B cell (primary cell): ENCODE results near the gene DRC7. TPM values are rescaled to one million over a fixed set of nuclear protein-coding genes. Genes with fewer than 3 reads are reported as not detected.
"Not testable (repeated sequence)": the region's sequence is repeated elsewhere in the genome, so short reads cannot be mapped to it uniquely, and the experiment has no call there.

Source experiments
- ATAC-seq: fragments of 200-7000 bp; cut with Tn5 transposase; one replicate; pipeline ENCODE4 v1.10.0; 2021; ENCODE audit warnings: low read depth, mild to moderate bottlenecking, moderate number of reproducible peaks, moderate library complexity
- CTCF ChIA-PET: fragments of 350-600 bp; sonication (Branson Sonifier 250); formaldehyde crosslinking; loops from one replicate; lab custom pipeline; 2021; ENCODE audit warnings: antibody characterized with exemption, inconsistent platforms; lab: Charles Lee
- POLR2A ChIA-PET: fragments of 350-600 bp; sonication (Branson Sonifier 250); formaldehyde crosslinking; loops from one replicate; lab custom pipeline; 2021; ENCODE audit warnings: antibody characterized with exemption; lab: Charles Lee
- DNase-seq: peaks from one replicate; pipeline ENCODE4 v3.0.0; 2013
- H2AFZ ChIP-seq: 2 replicates; pipeline ENCODE4 v1.6.1; 2012; ENCODE audit warnings: mild to moderate bottlenecking, low read depth, low read length; ENCODE audit not compliant: insufficient read depth, poor library complexity, severe bottlenecking
- H3K27ac ChIP-seq, 2 donors: 1 replicate in 1 of 2; 2 replicates in 1 of 2; pipeline ENCODE4 v1.5.1; 2012 to 2013; ENCODE audit warnings: low read length in 2 of 2, mild to moderate bottlenecking in 2 of 2, moderate library complexity in 1 of 2
- H3K27me3 ChIP-seq, 4 experiments: fragments of 200-600 bp in 1 of 4; sonication (generic) in 1 of 4; replicated peaks in 1 of 4; 1 replicate in 2 of 4; 2 replicates in 2 of 4; pipeline versions ENCODE4 v1.6.1 to v1.7.0; 2013 to 2016; ENCODE audit warnings: low read length in 3 of 4, mild to moderate bottlenecking in 2 of 4, mixed read lengths in 1 of 4, moderate library complexity in 1 of 4; ENCODE audit not compliant: insufficient read depth in 4 of 4, control insufficient read depth in 3 of 4; ENCODE audit errors: control extremely low read depth in 1 of 4
- H3K36me3 ChIP-seq, 2 experiments: replicated peaks in 1 of 2; 1 replicate in 1 of 2; 2 replicates in 1 of 2; pipeline versions ENCODE4 v1.6.1 to v1.7.1; 2013; ENCODE audit warnings: low read length in 1 of 2; ENCODE audit not compliant: insufficient read depth in 2 of 2, control insufficient read depth in 1 of 2; ENCODE audit errors: control extremely low read depth in 1 of 2, extremely low read depth in 1 of 2
- H3K4me1 ChIP-seq, 2 donors: fragments of 200-600 bp in 1 of 2; sonication (generic) in 1 of 2; 1 replicate in 1 of 2; 2 replicates in 1 of 2; pipeline versions ENCODE4 v1.5.1 to v1.6.1; 2013 to 2017; ENCODE audit warnings: low read length in 2 of 2; ENCODE audit not compliant: control insufficient read depth in 2 of 2, insufficient read depth in 2 of 2
- H3K4me2 ChIP-seq: replicated peaks from 2 replicates; pipeline ENCODE3; 2012; ENCODE audit warnings: mild to moderate bottlenecking, low read depth, low read length; ENCODE audit not compliant: poor library complexity, severe bottlenecking
- H3K4me3 ChIP-seq, 5 experiments: fragments of 200-600 bp in 1 of 5; sonication (generic) in 1 of 5; 1 replicate in 3 of 5; 2 replicates in 2 of 5; pipeline versions ENCODE4 v1.5.1 to v1.7.0; 2011 to 2016; ENCODE audit warnings: low read length in 4 of 5, mild to moderate bottlenecking in 4 of 5, low read depth in 2 of 5, control low read depth in 1 of 5, moderate library complexity in 1 of 5; ENCODE audit not compliant: insufficient read depth in 1 of 5; ENCODE audit errors: control extremely low read depth in 1 of 5, extremely low read depth in 1 of 5
- H3K79me2 ChIP-seq: fragments of 200-600 bp; sonication (generic); one replicate; pipeline ENCODE4 v1.6.0; 2016; ENCODE audit warnings: low read length; ENCODE audit not compliant: control insufficient read depth, insufficient read depth
- H3K9ac ChIP-seq: fragments of 200-600 bp; sonication (generic); 2 replicates; pipeline ENCODE4 v1.6.1; 2017; ENCODE audit warnings: mild to moderate bottlenecking, low read length, moderate library complexity
- H3K9me3 ChIP-seq, 3 donors: one replicate each; pipeline versions ENCODE4 v1.6.1 to v1.7.1; 2013; ENCODE audit warnings: low read length in 2 of 3; ENCODE audit not compliant: control insufficient read depth in 2 of 3, insufficient read depth in 1 of 3; ENCODE audit errors: control extremely low read depth in 1 of 3
- H4K20me1 ChIP-seq: 2 replicates; pipeline ENCODE4 v1.6.0; 2012; ENCODE audit warnings: mild to moderate bottlenecking, low read length; ENCODE audit not compliant: insufficient read depth, control insufficient read depth, poor library complexity, severe bottlenecking
- H3K27ac Mint-ChIP-seq: one replicate; pipeline ENCODE4 v1.8.0; 2021; ENCODE audit warnings: mixed read lengths
- H3K27me3 Mint-ChIP-seq: one replicate; pipeline ENCODE4 v1.8.0; 2021; ENCODE audit warnings: mixed read lengths
- H3K4me1 Mint-ChIP-seq: one replicate; pipeline ENCODE4 v1.8.0; 2021; ENCODE audit warnings: mixed read lengths
- H3K4me3 Mint-ChIP-seq: one replicate; pipeline ENCODE4 v1.8.0; 2021; ENCODE audit warnings: mixed read lengths
- H3K9me3 Mint-ChIP-seq: one replicate; pipeline ENCODE4 v1.8.0; 2022; ENCODE audit warnings: mixed read lengths; ENCODE audit not compliant: insufficient read depth
- EZH2 ChIP-seq: IDR thresholded peaks from 2 replicates; pipeline ENCODE4 v1.6.1; 2012; ENCODE audit warnings: borderline replicate concordance, low read depth, mild to moderate bottlenecking, moderate library complexity, low read length; ENCODE audit not compliant: insufficient read depth, poor library complexity, severe bottlenecking
- WGBS: methylation state at CpG from one replicate; pipeline ENCODE4 v1.1.5; 2013; ENCODE audit warnings: missing lambda C conversion rate; ENCODE audit not compliant: insufficient coverage; 5-methylcytosine and 5-hydroxymethylcytosine counted together
- intact Hi-C: fragments of 100-400 bp; cut with micrococcal nuclease; formaldehyde crosslinking; loops from one replicate; pipeline ENCODE4 v1.10.0; 2022
- polyA plus RNA-seq: library from polyadenylated mRNA; depleted of rRNA; stranded (reverse); fragments of >200 nt; gene quantifications from 2 replicates; pipeline ENCODE4 v1.2.3, GENCODE V29; 2012
- total RNA-seq, 2 donors: library from RNA; stranded (reverse); fragments of 120-200 nt in 1 of 2; gene quantifications; 1 replicate in 1 of 2; 2 replicates in 1 of 2; pipeline versions ENCODE4 v1.2.3 to v1.2.4, GENCODE V29; 2013 to 2022

DRC7 gene
- total and polyA plus RNA-seq, 2 donors (not counting 1 experiment from before 2014, with no cell fraction given) = 0.12 to 0.22 TPM

- Histone ChIP-seq H3K9ac (no peak overlapping the region), H2AFZ (no peak overlapping the region), H3K79me2 (no peaks in the 10 kb centered on the region), H3K27ac (no peak overlapping the region), H3K9me3 (no peaks in the 10 kb centered on the region), H4K20me1 (no peaks in the 10 kb centered on the region), H3K4me3 (no peak overlapping the region), H3K4me2 (no peak overlapping the region), H3K27me3 (no peaks in the 10 kb centered on the region), H3K4me1 (no peaks in the 10 kb centered on the region), H3K36me3 (peaks cover 0 to 3% of the 10 kb centered on the region in 2 experiments)
- H3K27me3 Mint-ChIP-seq = no peaks in the 10 kb centered on the region
- no peak overlapping the region for H3K27ac Mint-ChIP-seq
- intact Hi-C loops = no loop called here
- H3K4me1 Mint-ChIP-seq = no peaks in the 10 kb centered on the region
- no peak for ATAC-seq
- WGBS = 100% methylated on average over 3 of the region's 3 CpGs
- no peak for TF ChIP-seq EZH2
- no peaks in the 10 kb centered on the region for H3K9me3 Mint-ChIP-seq
- POLR2A ChIA-PET = no interaction called here
- CTCF ChIA-PET = no interaction called here
- DNase-seq = no peak
- H3K4me3 Mint-ChIP-seq = no peak overlapping the region
Observed at GRCh38 chr16:57745768-57746167, 51.2 kb downstream of the DRC7 start.

- H2AFZ ChIP-seq, H3K9me3 Mint-ChIP-seq, H3K27ac ChIP-seq, H3K79me2 ChIP-seq, H4K20me1 ChIP-seq, DNase-seq, H3K4me2 ChIP-seq, POLR2A ChIA-PET, H3K4me1 ChIP-seq, H3K4me3 Mint-ChIP-seq, H3K4me3 ChIP-seq, ATAC-seq, CTCF ChIA-PET, H3K4me1 Mint-ChIP-seq, H3K9me3 ChIP-seq, intact Hi-C loops, H3K27me3 ChIP-seq, H3K9ac ChIP-seq, H3K27me3 Mint-ChIP-seq, H3K27ac Mint-ChIP-seq, H3K36me3 ChIP-seq: not testable (repeated sequence)
- WGBS = 90% methylated on average over 5 of the region's 7 CpGs
Observed at GRCh38 chr16:57746316-57746715, 51.7 kb downstream of the DRC7 start.
